Posterior vena cava (tissue), 2 donors: ENCODE data around the gene MED6. TPM values are rescaled to one million over a fixed set of nuclear protein-coding genes. Genes with fewer than 3 reads are reported as not detected.

Experiments used
- total RNA-seq, 2 donors: library from RNA; stranded (reverse); fragmentation: NEBNext Ultra II Directional; extraction: Animal tissue kit (Norgen Biotek cat#: 25700); gene quantifications; one replicate each; pipeline ENCODE4 v1.2.1, GENCODE V29; 2021
- donor health status: DM: yes; HTN: yes; CAD: no.
- donor health status: DM: yes; HTN: yes; CAD: no.

Gene MED6
- total RNA-seq, 2 donors from 2014 or later, result 22.1 to 27.3 TPM

Other genes with a start within 250 kb of the MED6 start
- 10 to 100 TPM; 19.3 to 22.4 TPM for gene COX16, start 241.0 kb downstream of the MED6 start, total RNA-seq
- gene SYNJ2BP, start 183.6 kb downstream of the MED6 start, total RNA-seq, result 10 to 100 TPM; 33.7 to 35.9 TPM
- gene ADAM21, start 148.5 kb downstream of the MED6 start, total RNA-seq, result not detected
- gene ADAM20, start 65.7 kb downstream of the MED6 start, total RNA-seq, result 1 to 10 TPM; 1.1 to 1.3 TPM
- 1 to 10 TPM in 1 of 2 donors, under 1 TPM in 1; 0.83 to 1.0 TPM for gene TTC9, start 41.3 kb upstream of the MED6 start, total RNA-seq
- gene MAP3K9, start 208.9 kb upstream of the MED6 start, total RNA-seq, result under 1 TPM; 0.14 to 0.51 TPM